Suprapubic skin (tissue), 4 donors: ENCODE measurements around the gene OLFM3. TPM values are rescaled to one million over a fixed set of nuclear protein-coding genes. Genes with fewer than 3 reads are reported as not detected.

Source experiments
- DNase-seq, 2 donors: peaks; one replicate each; pipeline ENCODE4 v3.0.0-alpha.2; 2019; ENCODE audit warnings: low spot score in 2 of 2
- H3K27ac ChIP-seq: fragments of 200-600 bp; sonication (generic); one replicate; pipeline ENCODE4 v1.5.1; 2019
- H3K27me3 ChIP-seq: fragments of 200-600 bp; sonication (generic); one replicate; pipeline ENCODE4 v1.5.1; 2019
- H3K36me3 ChIP-seq: fragments of 200-600 bp; sonication (generic); one replicate; pipeline ENCODE4 v1.5.1; 2019
- H3K4me1 ChIP-seq: fragments of 200-600 bp; sonication (generic); one replicate; pipeline ENCODE4 v1.5.1; 2019
- H3K4me3 ChIP-seq: fragments of 200-600 bp; sonication (generic); one replicate; pipeline ENCODE4 v1.5.1; 2019; ENCODE audit warnings: mild to moderate bottlenecking
- H3K9me3 ChIP-seq: fragments of 200-600 bp; sonication (generic); one replicate; pipeline ENCODE4 v1.5.1; 2019
- EP300 ChIP-seq: sonication (generic); formaldehyde crosslinking; IDR thresholded peaks from one replicate; pipeline ENCODE4 v1.6.1; 2017; ENCODE audit warnings: antibody characterized with exemption
- POLR2A ChIP-seq, 2 donors: fragments of 450-650 bp; IDR thresholded peaks; one replicate each; pipeline ENCODE4 v1.6.1; 2017; ENCODE audit warnings: antibody characterized with exemption in 2 of 2, mild to moderate bottlenecking in 2 of 2, moderate library complexity in 2 of 2
- POLR2AphosphoS5 ChIP-seq, 3 donors: sonication (generic); formaldehyde crosslinking; IDR thresholded peaks; one replicate each; pipeline ENCODE4 v1.6.1; 2017; ENCODE audit warnings: antibody characterized with exemption in 3 of 3
- WGBS: methylation state at CpG from one replicate; pipeline ENCODE4 v1.1.5; 2018; 5-methylcytosine and 5-hydroxymethylcytosine counted together
- total RNA-seq, 4 donors: library from RNA; depleted of rRNA; stranded (reverse); fragments of >200 nt; gene quantifications; one replicate each; pipeline ENCODE4 v1.1.0, GENCODE V29; 2016
- TF ChIP-seq, protein P1 (sequence below), 2 donors: fragments of 200-600 bp in 1 of 2; fragments of 450-650 bp in 1 of 2; sonication (generic) in 1 of 2; IDR thresholded peaks; one replicate each; pipeline ENCODE4 v1.5.1; 2016 to 2019; ENCODE audit warnings: antibody characterized with exemption in 2 of 2, mild to moderate bottlenecking in 1 of 2, moderate library complexity in 1 of 2

OLFM3 gene
- total RNA-seq, 4 donors from 2014 or later, result not detected

DNA sequence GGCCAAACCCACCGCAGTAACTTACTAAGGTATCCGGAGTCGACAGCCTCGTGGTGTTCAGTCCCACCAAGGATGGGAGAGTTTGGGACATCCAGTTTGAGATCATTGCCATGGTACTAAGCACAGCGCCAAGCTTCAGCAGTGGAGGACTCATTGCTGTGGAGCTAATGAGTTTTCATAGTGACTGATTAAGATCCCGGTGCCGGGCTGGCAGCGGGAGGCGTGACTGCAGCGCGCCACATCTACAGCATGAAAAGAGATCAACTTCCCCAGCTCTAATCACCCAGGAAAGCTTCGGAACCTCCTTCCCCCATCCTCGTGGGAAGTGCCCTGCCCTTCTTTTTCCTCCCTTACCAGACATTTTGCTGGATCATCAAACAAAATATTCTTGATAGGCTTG lies 149.9 kb downstream of the OLFM3 start:
- 7% methylated on average over 8 of the region's 13 CpGs for WGBS
- Histone ChIP-seq H3K27me3 (no peaks in the 10 kb centered on the region), H3K4me3 (no peak overlapping the region), H3K4me1 (no peaks in the 10 kb centered on the region), H3K9me3 (no peaks in the 10 kb centered on the region), H3K27ac (no peak overlapping the region), H3K36me3 (no peaks in the 10 kb centered on the region)
- DNase-seq, result no peak
- TF ChIP-seq POLR2AphosphoS5 (IDR thresholded peaks at IDR 0.05) (no peak), EP300 (no peak), POLR2A (IDR thresholded peaks at IDR 0.05) (no peak)
- TF ChIP-seq, protein P1, sequence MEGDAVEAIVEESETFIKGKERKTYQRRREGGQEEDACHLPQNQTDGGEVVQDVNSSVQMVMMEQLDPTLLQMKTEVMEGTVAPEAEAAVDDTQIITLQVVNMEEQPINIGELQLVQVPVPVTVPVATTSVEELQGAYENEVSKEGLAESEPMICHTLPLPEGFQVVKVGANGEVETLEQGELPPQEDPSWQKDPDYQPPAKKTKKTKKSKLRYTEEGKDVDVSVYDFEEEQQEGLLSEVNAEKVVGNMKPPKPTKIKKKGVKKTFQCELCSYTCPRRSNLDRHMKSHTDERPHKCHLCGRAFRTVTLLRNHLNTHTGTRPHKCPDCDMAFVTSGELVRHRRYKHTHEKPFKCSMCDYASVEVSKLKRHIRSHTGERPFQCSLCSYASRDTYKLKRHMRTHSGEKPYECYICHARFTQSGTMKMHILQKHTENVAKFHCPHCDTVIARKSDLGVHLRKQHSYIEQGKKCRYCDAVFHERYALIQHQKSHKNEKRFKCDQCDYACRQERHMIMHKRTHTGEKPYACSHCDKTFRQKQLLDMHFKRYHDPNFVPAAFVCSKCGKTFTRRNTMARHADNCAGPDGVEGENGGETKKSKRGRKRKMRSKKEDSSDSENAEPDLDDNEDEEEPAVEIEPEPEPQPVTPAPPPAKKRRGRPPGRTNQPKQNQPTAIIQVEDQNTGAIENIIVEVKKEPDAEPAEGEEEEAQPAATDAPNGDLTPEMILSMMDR (IDR thresholded peaks at IDR 0.05), result no peak

DNA sequence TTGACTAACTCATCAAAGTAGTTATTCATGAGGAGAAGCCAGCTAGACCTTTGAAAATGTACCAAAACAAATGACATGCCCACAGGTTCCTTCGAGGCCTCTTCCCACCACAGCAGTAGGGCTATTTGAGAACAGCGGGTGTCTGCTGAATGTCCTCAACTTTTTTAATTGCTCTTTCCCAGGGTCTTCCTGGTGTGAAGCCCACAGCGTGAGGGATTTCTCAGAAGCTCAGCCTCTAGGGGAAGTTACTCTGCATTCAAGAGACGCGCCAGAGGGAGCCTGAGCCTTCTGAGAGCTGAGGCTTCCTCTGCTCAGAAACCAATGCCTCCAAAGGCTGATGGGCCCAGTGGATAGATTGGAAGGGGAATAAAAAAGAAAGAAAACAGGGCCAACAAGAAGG lies 153.6 kb downstream of the OLFM3 start:
- no peak overlapping the region for H3K4me3 ChIP-seq
- WGBS, result 53% methylated on average over 5 of the region's 5 CpGs
- H3K27ac ChIP-seq, result no peak overlapping the region
- H3K4me1 ChIP-seq, result no peaks in the 10 kb centered on the region
- no peaks in the 10 kb centered on the region for H3K36me3 ChIP-seq
- TF ChIP-seq POLR2A (IDR thresholded peaks at IDR 0.05), result no peak
- no peaks in the 10 kb centered on the region for H3K9me3 ChIP-seq
- no peak for DNase-seq
- no peaks in the 10 kb centered on the region for H3K27me3 ChIP-seq

DNA sequence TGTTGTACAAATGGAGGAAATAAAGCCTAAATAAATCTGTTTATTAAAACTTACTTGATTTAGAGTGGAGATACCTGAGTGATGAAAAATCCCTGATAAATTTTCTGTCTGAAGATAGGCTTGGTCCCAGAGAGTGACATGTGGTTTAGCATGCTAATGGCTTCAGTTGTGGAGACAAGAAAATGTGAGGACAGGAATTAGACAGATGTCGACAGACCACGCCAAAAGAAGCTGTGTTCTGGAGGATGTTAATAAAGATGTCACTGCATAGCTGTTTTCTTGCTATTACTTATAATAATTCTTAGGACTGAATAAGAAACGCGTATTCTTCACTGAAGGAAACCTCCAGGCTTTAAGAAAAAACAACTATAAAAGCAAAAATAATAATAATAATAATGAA lies 154.9 kb downstream of the OLFM3 start:
- Histone ChIP-seq H3K27ac (no peak overlapping the region), H3K4me3 (no peak overlapping the region), H3K4me1 (no peaks in the 10 kb centered on the region), H3K36me3 (no peaks in the 10 kb centered on the region), H3K9me3 (no peaks in the 10 kb centered on the region), H3K27me3 (no peaks in the 10 kb centered on the region)
- no peak for DNase-seq
- WGBS, result 83% methylated on average over 4 of the region's 4 CpGs
- no peak for TF ChIP-seq POLR2A (IDR thresholded peaks at IDR 0.05)
- TF ChIP-seq, protein P1 (IDR thresholded peaks at IDR 0.05), result no peak

DNA sequence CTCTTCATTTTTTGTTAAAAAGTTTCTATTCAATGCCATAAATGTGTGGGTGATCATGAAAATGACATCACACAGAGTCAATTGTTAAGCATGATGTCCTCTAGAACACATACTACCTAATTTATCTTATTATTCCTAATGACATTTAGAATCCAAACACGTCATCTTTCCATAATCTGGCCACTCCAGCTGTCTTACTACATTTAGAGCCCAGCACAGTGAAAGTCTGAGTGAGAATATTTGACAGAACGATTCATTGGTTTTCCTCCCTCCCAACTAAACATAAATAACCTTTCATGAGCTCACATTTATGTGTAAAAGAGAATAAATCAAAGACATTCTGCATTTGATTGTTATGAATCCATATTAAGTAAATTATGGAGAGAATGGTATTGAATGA lies 160.7 kb downstream of the OLFM3 start:
- Histone ChIP-seq H3K9me3 (no peaks in the 10 kb centered on the region), H3K4me3 (no peak overlapping the region), H3K27ac (no peak overlapping the region), H3K4me1 (no peaks in the 10 kb centered on the region), H3K36me3 (no peaks in the 10 kb centered on the region), H3K27me3 (no peaks in the 10 kb centered on the region)
- WGBS, result 54% methylated on average over 2 of the region's 2 CpGs
- DNase-seq, result no peak
- TF ChIP-seq POLR2AphosphoS5 (IDR thresholded peaks at IDR 0.05), result no peak

DNA sequence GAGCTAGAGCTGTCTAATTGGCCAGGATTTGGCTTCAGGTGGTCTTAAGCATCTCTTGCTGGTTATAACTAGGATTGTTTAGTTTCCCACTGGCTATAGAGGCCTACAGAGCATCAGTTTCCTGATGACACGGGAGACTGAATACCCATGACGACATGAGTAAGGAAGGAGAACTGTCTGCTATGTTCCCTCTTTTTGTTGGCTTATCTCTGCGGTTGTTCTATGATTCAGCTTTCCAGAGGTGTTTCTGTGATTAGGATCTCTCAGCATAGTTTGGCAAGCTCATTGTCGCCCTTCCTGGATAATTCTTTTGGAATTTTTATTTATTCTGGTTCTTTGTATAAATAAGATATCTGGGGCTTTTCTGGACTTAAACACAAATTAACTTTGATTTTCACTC lies 163.4 kb downstream of the OLFM3 start:
- Histone ChIP-seq H3K36me3 (no peaks in the 10 kb centered on the region), H3K9me3 (no peaks in the 10 kb centered on the region), H3K27ac (no peak overlapping the region), H3K27me3 (no peaks in the 10 kb centered on the region), H3K4me3 (no peak overlapping the region), H3K4me1 (no peaks in the 10 kb centered on the region)
- WGBS, result 48% methylated on average over 4 of the region's 4 CpGs
- no peak for DNase-seq
- TF ChIP-seq EP300 (no peak), POLR2AphosphoS5 (IDR thresholded peaks at IDR 0.05) (no peak), POLR2A (IDR thresholded peaks at IDR 0.05) (no peak)
- TF ChIP-seq, protein P1 (IDR thresholded peaks at IDR 0.05), result no peak

DNA sequence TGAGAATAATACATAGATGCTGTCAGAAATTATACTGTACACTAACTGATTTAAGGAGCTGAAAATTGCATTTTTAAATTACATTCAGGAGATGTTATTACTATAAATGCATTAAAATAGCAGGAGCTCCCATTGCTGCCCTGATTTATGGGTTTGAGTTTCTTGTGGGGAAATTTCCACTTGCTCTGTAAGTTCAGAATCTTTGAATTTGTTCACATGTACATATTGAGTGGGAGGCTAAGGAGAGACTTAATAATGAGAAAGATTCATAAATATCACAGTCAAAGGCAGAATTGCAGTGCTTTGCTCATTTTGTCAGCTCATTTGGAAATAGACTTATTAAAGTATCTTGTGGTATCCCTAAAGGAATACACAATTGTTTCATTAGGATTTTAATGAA lies 170.3 kb downstream of the OLFM3 start:
- Histone ChIP-seq H3K27me3 (no peaks in the 10 kb centered on the region), H3K9me3 (no peaks in the 10 kb centered on the region), H3K4me1 (no peaks in the 10 kb centered on the region), H3K36me3 (no peaks in the 10 kb centered on the region), H3K27ac (no peak overlapping the region), H3K4me3 (no peak overlapping the region)
- TF ChIP-seq POLR2AphosphoS5 (IDR thresholded peaks at IDR 0.05), result no peak
- TF ChIP-seq POLR2A (IDR thresholded peaks at IDR 0.05), result no peak
- TF ChIP-seq, protein P1 (IDR thresholded peaks at IDR 0.05), result no peak
- TF ChIP-seq EP300, result no peak
- DNase-seq, result no peak
